Measurements from ENCODE around the gene KASH5.
A peak's percentile ranks its signal among the peaks of the same experiment; 100 is the strongest.

The KASH5 gene

GRCh38 chr19:49395581-49396407 lies 7.7 kb downstream of the KASH5 start:
- H3K27me3 ChIP-seq (ENCODE audit: control insufficient read depth, insufficient read depth, low read length) = no peaks in the 10 kb centered on the region
- no peak overlapping the region for H3K4me3 ChIP-seq (ENCODE audit: low read depth, low read length)
- H3K36me3 ChIP-seq (ENCODE audit: control insufficient read depth, insufficient read depth, low read length) = no peaks in the 10 kb centered on the region
- no peaks in the 10 kb centered on the region for H3K79me2 ChIP-seq
- H3K9ac ChIP-seq = no peak overlapping the region
- no peak overlapping the region for H3K27ac ChIP-seq
- H3K4me1 ChIP-seq = peaks cover 13% of the 10 kb centered on the region
- no peak for TF ChIP-seq CTCF (IDR thresholded peaks at IDR 0.05)
- no peak overlapping the region for H3K4me2 ChIP-seq (ENCODE audit: low read length)
- no peak overlapping the region for H2AFZ ChIP-seq
- H3K9me3 ChIP-seq (ENCODE audit: control insufficient read depth, low read length) = no peaks in the 10 kb centered on the region

DNA sequence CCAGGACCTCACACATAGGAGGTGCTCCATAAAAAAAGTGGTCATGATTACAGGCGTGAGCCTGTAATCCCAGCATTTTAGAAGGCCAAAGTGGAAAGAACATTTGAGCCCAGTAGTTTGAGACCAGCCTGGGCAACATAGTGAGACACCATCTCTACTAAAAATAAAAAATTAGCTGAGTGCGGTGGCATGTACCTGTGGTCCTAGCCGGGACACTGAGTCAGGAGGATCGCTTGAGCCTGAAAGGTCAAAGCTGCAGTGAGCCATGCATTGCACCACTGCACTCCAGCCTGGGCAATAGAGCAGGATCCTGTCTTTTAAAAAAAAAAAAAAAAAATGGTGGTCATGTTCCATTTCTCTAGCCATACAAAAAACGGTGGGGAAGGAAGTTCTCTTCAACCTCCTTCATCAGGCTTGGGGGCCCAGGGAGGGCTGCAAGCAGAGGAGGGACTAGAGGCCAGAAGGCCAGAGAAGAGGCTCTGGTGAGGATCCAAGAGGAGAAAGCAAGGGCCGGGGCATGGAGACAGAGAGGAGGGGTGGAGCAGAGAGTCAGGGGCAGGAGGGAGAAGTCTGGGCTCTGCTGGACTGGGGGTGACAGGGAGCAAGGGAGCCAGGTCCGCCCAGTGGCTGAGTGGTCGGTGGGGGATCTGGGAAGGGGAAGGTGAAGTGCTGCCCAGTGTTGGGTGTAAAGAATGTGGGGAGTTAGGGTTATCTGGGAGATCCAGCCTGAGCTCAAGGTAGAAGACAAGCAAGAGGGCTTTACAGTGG lies 8.9 kb downstream of the KASH5 start:
- no peak for TF ChIP-seq CTCF (IDR thresholded peaks at IDR 0.05)
- Histone ChIP-seq H3K9ac (no peak overlapping the region), H3K27ac (no peak overlapping the region), H3K4me1 (peaks cover 13% of the 10 kb centered on the region), H3K4me2 (ENCODE audit: low read length) (no peak overlapping the region), H3K36me3 (ENCODE audit: control insufficient read depth, insufficient read depth, low read length) (no peaks in the 10 kb centered on the region), H3K4me3 (ENCODE audit: low read depth, low read length) (no peak overlapping the region), H3K9me3 (ENCODE audit: control insufficient read depth, low read length) (no peaks in the 10 kb centered on the region), H3K79me2 (no peaks in the 10 kb centered on the region), H3K27me3 (ENCODE audit: control insufficient read depth, insufficient read depth, low read length) (no peaks in the 10 kb centered on the region), H2AFZ (no peak overlapping the region)

DNA sequence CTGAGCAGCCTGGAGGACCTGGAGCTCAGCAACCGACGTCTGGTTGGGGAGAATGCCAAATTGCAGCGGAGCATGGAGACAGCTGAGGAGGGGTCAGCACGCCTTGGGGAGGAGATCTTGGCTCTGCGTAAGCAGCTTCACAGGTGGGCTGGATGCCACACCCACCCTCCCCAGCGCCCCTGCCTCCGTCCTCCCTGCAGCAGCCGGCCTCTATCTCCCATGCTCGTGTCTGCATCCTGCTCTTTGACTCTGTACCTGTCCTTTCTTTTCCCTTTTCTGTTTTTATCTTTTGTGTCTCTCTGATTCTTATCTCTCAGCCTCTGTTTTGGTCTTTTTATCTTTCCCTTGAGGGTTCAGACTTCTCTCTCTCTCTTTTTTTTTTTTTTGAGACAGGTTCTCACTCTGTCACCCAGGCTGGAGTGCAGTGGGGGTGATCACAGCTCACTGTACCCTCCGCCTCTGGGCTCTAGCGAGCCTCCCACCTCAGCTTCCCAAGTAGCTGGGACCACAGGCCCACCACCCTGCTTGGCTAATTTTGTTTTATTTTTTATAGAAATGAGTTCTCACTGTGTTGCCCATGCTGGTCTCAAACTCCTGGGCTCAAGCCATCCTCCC lies 10.1 kb downstream of the KASH5 start:
- H3K79me2 ChIP-seq = no peaks in the 10 kb centered on the region
- H3K4me3 ChIP-seq (ENCODE audit: low read depth, low read length) = no peak overlapping the region
- no peaks in the 10 kb centered on the region for H3K27me3 ChIP-seq (ENCODE audit: control insufficient read depth, insufficient read depth, low read length)
- TF ChIP-seq CTCF (IDR thresholded peaks at IDR 0.05) = no peak
- H3K9me3 ChIP-seq (ENCODE audit: control insufficient read depth, low read length) = no peaks in the 10 kb centered on the region
- H3K4me1 ChIP-seq = peaks cover 13% of the 10 kb centered on the region
- H3K9ac ChIP-seq = no peak overlapping the region
- peak overlapping the region; percentile 27 for H3K27ac ChIP-seq
- H3K4me2 ChIP-seq (ENCODE audit: low read length) = peak overlapping the region; percentile 45
- no peaks in the 10 kb centered on the region for H3K36me3 ChIP-seq (ENCODE audit: control insufficient read depth, insufficient read depth, low read length)
- peak overlapping the region; percentile 71 for H2AFZ ChIP-seq

- TF ChIP-seq CTCF (IDR thresholded peaks at IDR 0.05) = no peak
- no peaks in the 10 kb centered on the region for H3K79me2 ChIP-seq
- H3K4me1 ChIP-seq = peaks cover 22% of the 10 kb centered on the region
- H3K9me3 ChIP-seq (ENCODE audit: control insufficient read depth, low read length) = no peaks in the 10 kb centered on the region
- H2AFZ ChIP-seq = peak overlapping the region; percentile 71
- H3K4me2 ChIP-seq (ENCODE audit: low read length) = no peak overlapping the region
- no peaks in the 10 kb centered on the region for H3K27me3 ChIP-seq (ENCODE audit: control insufficient read depth, insufficient read depth, low read length)
- no peaks in the 10 kb centered on the region for H3K36me3 ChIP-seq (ENCODE audit: control insufficient read depth, insufficient read depth, low read length)
- H3K4me3 ChIP-seq (ENCODE audit: low read depth, low read length) = no peak overlapping the region
- H3K27ac ChIP-seq = peak overlapping the region; percentile 27
- H3K9ac ChIP-seq = no peak overlapping the region
Measured at GRCh38 chr19:49398931-49399330, 10.9 kb downstream of the KASH5 start.
